Activated CD8-positive, alpha-beta memory T cell treated with anti-CD3 and anti-CD28 coated beads, Interleukin-2, amount 10 ng/mL, durations not matched to agents 7 days and 5 days (primary cell): Measurements from ENCODE around the gene SPINDOC. TPM values are rescaled to one million over a fixed set of nuclear protein-coding genes. Genes with fewer than 3 reads are reported as not detected.
A peak's percentile ranks its signal among the peaks of the same experiment; 100 is the strongest.

Experiments
- ATAC-seq: fragments of 150-1000 bp; cut with Tn5 transposase; one replicate; pipeline ENCODE4 v1.10.0; 2021; ENCODE audit warnings: moderate library complexity
- CTCF ChIA-PET: fragments of 350-600 bp; sonication (Branson Sonifier 250); formaldehyde crosslinking; loops from one replicate; lab custom pipeline; 2021; ENCODE audit warnings: antibody characterized with exemption; lab: Charles Lee
- DNase-seq: peaks from one replicate; pipeline ENCODE4 v3.0.0-alpha.2; 2020
- H3K27ac Mint-ChIP-seq: one replicate; pipeline ENCODE4 v1.8.0; 2021; ENCODE audit warnings: mild to moderate bottlenecking, mixed read lengths
- H3K27me3 Mint-ChIP-seq: one replicate; pipeline ENCODE4 v1.8.0; 2021; ENCODE audit warnings: mixed read lengths
- H3K36me3 Mint-ChIP-seq: one replicate; pipeline ENCODE4 v1.8.0; 2021; ENCODE audit warnings: mild to moderate bottlenecking, mixed read lengths
- H3K4me1 Mint-ChIP-seq: one replicate; pipeline ENCODE4 v1.8.0; 2021; ENCODE audit warnings: mixed read lengths
- H3K4me3 Mint-ChIP-seq: one replicate; pipeline ENCODE4 v1.8.0; 2021; ENCODE audit warnings: mild to moderate bottlenecking, moderate library complexity, mixed read lengths
- H3K9me3 Mint-ChIP-seq: one replicate; pipeline ENCODE4 v1.8.0; 2022; ENCODE audit warnings: low read depth, mixed read lengths
- total RNA-seq, 2 experiments: library from RNA; stranded (reverse); gene quantifications; one replicate each; pipeline ENCODE4 v1.2.3, GENCODE V29; 2021

SPINDOC gene
- total RNA-seq, 2 experiments from 2014 or later = 53.4 to 55.8 TPM

DNA sequence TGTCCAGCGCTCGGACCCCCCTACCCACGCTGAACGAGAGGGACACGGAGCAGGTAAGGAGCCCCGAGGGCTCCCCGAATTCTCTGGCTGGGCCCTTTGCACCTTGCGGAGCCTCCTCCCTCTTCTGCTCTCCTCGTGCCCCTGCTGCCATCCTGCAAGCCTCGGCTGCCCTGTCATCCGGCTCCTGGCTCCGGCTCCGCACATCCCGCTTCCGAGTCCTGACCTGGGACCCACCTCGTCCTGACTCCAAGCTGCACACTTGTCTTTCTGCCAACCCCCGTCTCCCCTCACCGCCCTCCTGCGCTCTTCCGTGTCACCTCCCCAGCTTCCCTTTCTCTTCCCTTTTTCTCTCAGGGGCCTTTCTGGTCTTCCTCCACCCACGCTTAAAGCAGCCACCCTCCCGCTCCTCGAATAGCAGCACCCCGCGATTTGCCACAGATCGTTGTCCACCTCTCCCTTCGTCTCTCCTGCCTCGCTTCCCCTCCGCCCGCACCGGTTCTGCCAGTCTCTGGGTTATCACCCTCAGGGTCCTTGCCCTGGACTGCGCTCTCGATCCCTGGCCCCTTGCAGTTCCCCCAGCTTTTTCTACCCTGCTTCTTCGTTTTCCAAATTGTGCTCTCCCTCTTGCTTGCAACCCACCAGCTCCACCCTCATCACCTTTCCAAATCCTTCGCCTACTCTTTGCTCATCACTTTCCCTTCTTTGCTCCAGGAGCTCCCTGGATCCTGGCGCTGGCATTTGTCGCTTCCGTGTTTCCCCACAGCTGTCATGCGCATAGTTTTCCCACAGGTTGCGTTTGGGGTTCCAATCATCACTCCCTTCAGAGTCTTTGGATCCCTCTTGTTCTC lies 26.5 kb downstream of the SPINDOC start:
- CTCF ChIA-PET = interaction anchor here (0.7 to 8.1 kb wide), 12 partner anchors 10 to 105 kb away, joined by 3 to 136 read pairs (median 4); partner anchors contain the start of gene ZFTA
- Mint-ChIP-seq H3K27ac (peak overlapping the region; percentile 88), H3K4me1 (peaks cover 63% of the 10 kb centered on the region), H3K36me3 (peaks cover 32% of the 10 kb centered on the region), H3K27me3 (no peaks in the 10 kb centered on the region), H3K4me3 (peak overlapping the region; percentile 85), H3K9me3 (no peaks in the 10 kb centered on the region)
- DNase-seq (peak; percentile 59), ATAC-seq (no peak)

DNA sequence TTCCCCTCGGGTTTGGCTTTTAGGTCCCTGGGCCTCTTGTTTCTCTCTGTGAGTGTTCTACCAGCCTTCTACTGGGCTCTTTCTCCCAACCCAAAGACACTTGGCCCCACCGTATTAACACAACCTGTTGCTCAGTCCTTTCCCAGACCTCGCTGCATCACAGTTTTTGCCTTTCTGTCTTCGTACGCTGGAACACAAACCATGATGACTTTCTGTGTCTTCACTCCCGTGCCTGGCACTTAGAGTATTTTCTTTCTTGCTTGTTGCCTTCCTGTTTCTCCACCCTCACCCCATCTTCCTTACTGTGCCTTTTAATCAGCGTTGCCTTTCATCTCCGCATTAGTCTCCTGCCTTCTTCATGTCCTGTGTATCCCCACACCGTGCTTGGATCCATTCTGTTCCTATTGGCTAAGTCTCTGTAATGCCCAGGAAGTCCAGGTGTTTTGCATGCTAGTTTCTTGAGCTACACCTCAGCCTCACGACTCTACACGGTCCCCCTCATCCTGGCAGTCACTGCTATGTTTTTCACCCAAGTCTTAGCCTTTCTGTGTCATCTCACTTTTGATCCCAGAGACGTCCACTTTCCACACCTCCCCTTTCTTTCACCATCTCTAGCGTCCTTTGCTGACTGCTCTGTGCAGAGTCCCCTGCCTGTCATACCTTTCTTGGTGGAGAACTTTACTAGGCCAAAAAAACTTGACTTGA lies 27.3 kb downstream of the SPINDOC start:
- H3K27ac Mint-ChIP-seq = peak overlapping the region; percentile 88
- CTCF ChIA-PET = interaction anchor here (1.1 to 8.1 kb wide), 6 partner anchors 10 to 104 kb away, joined by 3 to 136 read pairs (median 9); partner anchors contain the start of gene ZFTA
- H3K36me3 Mint-ChIP-seq = peaks cover 32% of the 10 kb centered on the region
- H3K4me3 Mint-ChIP-seq = peak overlapping the region; percentile 85
- H3K4me1 Mint-ChIP-seq = peaks cover 63% of the 10 kb centered on the region
- H3K9me3 Mint-ChIP-seq = no peaks in the 10 kb centered on the region
- no peaks in the 10 kb centered on the region for H3K27me3 Mint-ChIP-seq
- DNase-seq (no peak), ATAC-seq (no peak)

DNA sequence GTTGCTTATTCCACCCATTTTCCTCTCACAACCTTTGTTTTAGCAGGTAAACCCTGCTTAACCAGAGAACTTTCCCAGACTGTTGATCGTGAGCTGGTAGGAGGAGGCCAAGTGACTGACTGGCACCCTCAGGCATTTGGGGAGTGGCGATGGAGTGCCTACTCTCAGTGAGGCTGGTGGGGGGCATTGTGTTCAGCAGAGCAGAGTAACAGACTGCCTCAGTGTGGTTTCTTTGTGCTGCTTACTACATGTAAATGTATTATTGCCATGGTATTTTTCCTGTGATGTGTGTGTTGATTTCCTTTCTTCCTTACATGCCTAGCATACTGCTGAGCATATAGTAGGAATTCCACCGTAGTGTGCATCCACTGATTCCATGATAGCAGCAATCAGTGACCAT lies 28.3 kb downstream of the SPINDOC start:
- peaks cover 35% of the 10 kb centered on the region for H3K36me3 Mint-ChIP-seq
- H3K9me3 Mint-ChIP-seq = no peaks in the 10 kb centered on the region
- H3K4me3 Mint-ChIP-seq = peak overlapping the region; percentile 85
- no peak for DNase-seq
- no peak for ATAC-seq
- CTCF ChIA-PET = interaction anchor here (0.7 to 1.5 kb wide), 2 partner anchors 9 to 50 kb away, joined by 3 read pairs; no protein-coding TSS in a partner anchor
- H3K27ac Mint-ChIP-seq = peak overlapping the region; percentile 26
- H3K4me1 Mint-ChIP-seq = peaks cover 65% of the 10 kb centered on the region
- H3K27me3 Mint-ChIP-seq = no peaks in the 10 kb centered on the region

DNA sequence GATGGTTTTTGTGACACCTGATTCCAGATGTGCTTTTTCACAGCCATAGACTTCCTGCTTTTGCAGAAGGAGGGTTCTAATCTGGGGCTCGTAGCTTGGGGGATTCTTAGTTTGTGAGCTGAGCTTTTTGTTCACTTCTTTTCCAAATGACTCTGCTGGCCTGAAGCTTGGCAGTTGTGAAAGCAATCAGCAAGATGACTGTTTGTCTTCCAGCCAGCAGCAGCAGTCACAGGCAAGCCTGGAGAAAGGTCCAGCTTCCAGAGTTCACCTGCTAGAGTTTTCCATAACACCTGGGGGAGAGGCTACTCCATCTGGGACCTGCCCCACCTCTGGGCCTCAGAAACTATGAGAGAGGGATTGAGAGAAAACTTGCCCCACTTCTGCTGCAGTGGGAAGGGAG lies 29.8 kb downstream of the SPINDOC start:
- CTCF ChIA-PET = no interaction called here
- peak overlapping the region; percentile 47 for H3K27ac Mint-ChIP-seq
- H3K36me3 Mint-ChIP-seq = peaks cover 38% of the 10 kb centered on the region

DNA sequence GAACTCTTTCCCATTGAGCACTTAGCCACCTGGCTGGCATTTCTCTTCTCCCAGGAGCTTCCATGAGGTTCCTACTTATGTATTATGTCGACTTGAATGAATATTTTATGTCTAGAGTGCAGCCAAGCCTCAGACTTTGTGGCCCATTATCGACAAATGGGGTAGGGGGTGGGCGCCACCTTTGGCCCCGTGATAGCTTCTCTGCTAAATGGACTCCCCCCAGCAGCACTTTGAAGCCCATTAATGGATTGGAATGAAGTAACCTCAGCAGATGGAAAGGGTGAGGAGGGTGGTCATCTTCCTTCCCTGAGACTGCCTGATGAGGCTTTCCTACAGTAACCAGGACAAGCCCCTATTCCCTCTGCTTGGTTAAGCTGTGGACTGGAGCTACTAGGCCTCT lies 31.6 kb downstream of the SPINDOC start:
- Mint-ChIP-seq H3K9me3 (no peaks in the 10 kb centered on the region), H3K36me3 (peaks cover 45% of the 10 kb centered on the region), H3K27ac (peak overlapping the region; percentile 1), H3K4me3 (no peak overlapping the region), H3K27me3 (no peaks in the 10 kb centered on the region), H3K4me1 (peaks cover 66% of the 10 kb centered on the region)
- DNase-seq (no peak), ATAC-seq (no peak)
- CTCF ChIA-PET = interaction anchor here (0.6 to 1.6 kb wide), 5 partner anchors 12 to 106 kb away, joined by 3 to 4 read pairs (median 3); no protein-coding TSS in a partner anchor

More for the DNA sequence above, 29.8 kb downstream of the SPINDOC start:
- Mint-ChIP-seq H3K4me1 (peaks cover 59% of the 10 kb centered on the region), H3K27me3 (no peaks in the 10 kb centered on the region), H3K4me3 (no peak overlapping the region), H3K9me3 (no peaks in the 10 kb centered on the region)
- DNase-seq (no peak), ATAC-seq (no peak)

DNA sequence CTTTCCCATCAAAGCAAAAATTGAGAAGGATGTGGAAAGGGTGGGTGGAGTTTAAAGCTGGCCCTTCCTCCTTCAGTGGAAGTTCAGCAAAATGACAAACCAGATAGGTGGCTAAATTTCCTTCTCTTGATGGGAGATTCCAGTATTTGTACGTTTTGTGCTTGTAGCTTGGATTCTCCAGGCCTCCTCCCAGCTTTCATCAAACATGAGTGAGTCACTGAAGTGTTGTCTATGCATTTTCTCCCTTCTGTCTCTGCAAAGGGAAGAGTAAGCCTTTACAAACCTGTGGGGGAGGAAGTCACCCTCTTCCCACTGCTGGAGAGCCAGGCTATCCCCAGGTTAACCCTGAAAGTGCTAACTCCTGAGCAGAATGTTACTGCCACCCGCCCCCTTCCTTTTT lies 32.0 kb downstream of the SPINDOC start:
- Mint-ChIP-seq H3K36me3 (peaks cover 45% of the 10 kb centered on the region), H3K4me1 (peaks cover 68% of the 10 kb centered on the region), H3K9me3 (no peaks in the 10 kb centered on the region), H3K27me3 (no peaks in the 10 kb centered on the region), H3K4me3 (no peak overlapping the region), H3K27ac (no peak overlapping the region)
- DNase-seq = no peak
- CTCF ChIA-PET = interaction anchor here (1.0 to 1.4 kb wide), 2 partner anchors 12 to 76 kb away, joined by 3 to 4 read pairs; no protein-coding TSS in a partner anchor
- ATAC-seq = no peak

DNA sequence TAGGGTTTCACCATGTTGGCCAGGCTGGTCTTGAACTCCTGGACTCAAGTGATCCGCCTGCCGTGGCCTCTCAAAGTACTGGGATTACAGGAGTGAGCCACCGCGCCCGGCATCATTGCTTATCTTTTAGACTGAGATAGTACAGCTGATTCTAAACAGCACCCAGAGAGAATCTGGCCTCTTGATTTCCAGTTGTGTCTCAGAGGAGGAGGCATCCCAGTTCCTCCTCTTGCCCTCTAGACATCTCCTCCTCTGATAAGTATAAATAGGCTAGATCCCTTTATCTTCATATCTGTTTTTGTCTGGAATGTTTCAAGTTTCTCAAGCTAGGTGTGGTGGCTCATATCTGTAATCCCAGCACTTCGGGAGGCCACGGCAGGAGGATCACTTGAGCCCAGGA lies 32.7 kb downstream of the SPINDOC start:
- peaks cover 44% of the 10 kb centered on the region for H3K36me3 Mint-ChIP-seq
- no peaks in the 10 kb centered on the region for H3K27me3 Mint-ChIP-seq
- CTCF ChIA-PET = no interaction called here
- H3K9me3 Mint-ChIP-seq = no peaks in the 10 kb centered on the region
- H3K4me3 Mint-ChIP-seq = no peak overlapping the region
- peaks cover 68% of the 10 kb centered on the region for H3K4me1 Mint-ChIP-seq
- H3K27ac Mint-ChIP-seq = no peak overlapping the region
- ATAC-seq = no peak
- DNase-seq = no peak

DNA sequence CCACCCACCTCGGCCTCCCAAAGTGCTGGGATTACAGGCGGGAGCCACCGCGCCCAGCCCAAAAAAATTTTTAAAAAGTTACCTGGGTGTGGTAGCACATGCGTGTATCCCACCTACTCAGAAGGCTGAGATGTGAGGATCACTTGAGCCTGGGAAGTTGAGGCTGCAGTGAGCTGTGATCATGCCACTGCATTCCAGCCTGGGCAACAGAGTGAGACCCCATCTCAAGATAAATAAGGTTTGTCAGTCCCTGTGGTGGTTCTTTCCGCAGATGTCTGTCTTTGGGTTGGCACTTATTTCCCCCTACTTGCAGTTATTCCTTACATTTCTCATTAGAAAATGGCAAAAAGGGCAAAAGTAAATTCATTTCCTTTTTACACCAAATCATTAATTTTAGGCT lies 33.6 kb downstream of the SPINDOC start:
- Mint-ChIP-seq H3K9me3 (no peaks in the 10 kb centered on the region), H3K4me1 (peaks cover 68% of the 10 kb centered on the region), H3K27me3 (no peaks in the 10 kb centered on the region), H3K4me3 (no peak overlapping the region), H3K36me3 (peaks cover 43% of the 10 kb centered on the region), H3K27ac (no peak overlapping the region)
- DNase-seq (no peak), ATAC-seq (no peak)
- CTCF ChIA-PET = interaction anchor here (0.9 to 1.1 kb wide), 2 partner anchors 10 to 45 kb away, joined by 3 to 5 read pairs; no protein-coding TSS in a partner anchor

DNA sequence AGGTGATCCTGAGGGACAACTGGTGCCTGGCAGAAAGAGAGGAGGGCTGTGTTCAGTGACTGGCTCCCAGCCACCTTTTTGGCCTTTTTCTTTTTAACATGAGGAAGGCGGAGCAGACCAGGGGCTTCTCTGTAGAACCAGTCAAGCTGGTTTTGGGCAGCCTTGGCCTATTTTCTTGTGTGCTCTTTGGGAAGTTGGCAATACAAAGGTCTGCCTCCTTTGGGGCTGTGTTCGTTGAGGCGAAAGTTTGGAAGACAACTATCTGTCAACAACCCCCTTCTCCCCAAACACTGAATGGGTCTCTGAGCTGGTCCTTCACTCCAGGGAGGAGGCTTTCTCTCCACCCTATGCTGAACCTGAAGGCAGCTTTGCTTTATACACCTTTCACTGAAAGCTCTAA lies 34.1 kb downstream of the SPINDOC start:
- CTCF ChIA-PET = interaction anchor here (0.9 to 1.1 kb wide), 2 partner anchors 10 to 45 kb away, joined by 3 to 5 read pairs; no protein-coding TSS in a partner anchor
- Mint-ChIP-seq H3K4me3 (no peak overlapping the region), H3K36me3 (peaks cover 42% of the 10 kb centered on the region), H3K9me3 (no peaks in the 10 kb centered on the region), H3K4me1 (peaks cover 69% of the 10 kb centered on the region), H3K27ac (no peak overlapping the region), H3K27me3 (no peaks in the 10 kb centered on the region)
- no peak for ATAC-seq
- no peak for DNase-seq

DNA sequence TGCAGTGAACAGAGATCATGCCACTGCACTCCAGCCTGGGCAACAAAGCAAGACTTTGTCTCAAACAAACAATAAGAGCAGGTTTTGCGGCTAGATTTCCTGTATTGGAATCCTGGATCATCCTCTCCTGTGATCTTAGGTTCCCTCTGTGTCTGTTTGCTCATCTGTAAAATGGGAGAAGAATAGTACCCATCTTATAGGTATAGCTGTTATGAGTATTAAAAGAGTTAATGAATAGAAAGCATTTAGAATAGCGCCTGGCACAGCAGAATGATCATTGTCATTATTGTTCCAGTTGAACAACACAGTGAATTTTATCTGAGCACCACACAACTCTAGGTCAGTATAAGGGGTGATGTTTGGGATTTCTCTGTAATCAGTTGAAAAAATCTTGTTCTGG lies 36.4 kb downstream of the SPINDOC start:
- peak overlapping the region; percentile 2 for H3K27ac Mint-ChIP-seq
- CTCF ChIA-PET = interaction anchor here (0.7 to 2.2 kb wide), 2 partner anchors 9 to 96 kb away, joined by 3 to 7 read pairs; no protein-coding TSS in a partner anchor
- no peaks in the 10 kb centered on the region for H3K9me3 Mint-ChIP-seq

DNA sequence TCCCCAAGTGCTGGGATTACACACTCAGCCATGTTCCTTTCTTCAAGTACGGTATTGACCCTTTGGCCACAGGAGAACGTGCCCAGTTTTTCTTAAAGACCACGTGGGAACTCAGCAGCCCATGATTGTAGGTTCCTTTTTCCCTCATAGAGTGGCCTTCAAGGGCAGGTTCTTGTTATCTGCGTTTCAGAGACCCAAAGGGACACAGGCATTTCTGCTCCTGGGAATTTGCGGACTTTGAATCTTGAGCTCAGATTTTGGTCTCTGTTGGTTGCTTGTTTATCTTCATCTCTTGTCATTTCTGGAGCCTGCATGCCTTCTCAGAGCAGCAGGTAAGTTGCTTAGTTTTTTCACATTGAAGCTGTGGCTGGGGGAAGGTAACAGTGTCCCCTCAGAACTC lies 37.7 kb downstream of the SPINDOC start:
- CTCF ChIA-PET = interaction anchor here (0.7 to 1.3 kb wide), 4 partner anchors 8 to 18 kb away, joined by 3 read pairs; no protein-coding TSS in a partner anchor
- Mint-ChIP-seq H3K36me3 (peaks cover 44% of the 10 kb centered on the region), H3K4me3 (peak overlapping the region; percentile 75), H3K9me3 (no peaks in the 10 kb centered on the region), H3K27me3 (no peaks in the 10 kb centered on the region), H3K4me1 (peaks cover 65% of the 10 kb centered on the region), H3K27ac (peak overlapping the region; percentile 81)
- no peak for ATAC-seq
- no peak for DNase-seq

More for the DNA sequence above, 36.4 kb downstream of the SPINDOC start:
- DNase-seq = no peak
- peaks cover 37% of the 10 kb centered on the region for H3K36me3 Mint-ChIP-seq
- no peak for ATAC-seq
- H3K4me1 Mint-ChIP-seq = peaks cover 63% of the 10 kb centered on the region
- H3K27me3 Mint-ChIP-seq = no peaks in the 10 kb centered on the region
- H3K4me3 Mint-ChIP-seq = no peak overlapping the region

DNA sequence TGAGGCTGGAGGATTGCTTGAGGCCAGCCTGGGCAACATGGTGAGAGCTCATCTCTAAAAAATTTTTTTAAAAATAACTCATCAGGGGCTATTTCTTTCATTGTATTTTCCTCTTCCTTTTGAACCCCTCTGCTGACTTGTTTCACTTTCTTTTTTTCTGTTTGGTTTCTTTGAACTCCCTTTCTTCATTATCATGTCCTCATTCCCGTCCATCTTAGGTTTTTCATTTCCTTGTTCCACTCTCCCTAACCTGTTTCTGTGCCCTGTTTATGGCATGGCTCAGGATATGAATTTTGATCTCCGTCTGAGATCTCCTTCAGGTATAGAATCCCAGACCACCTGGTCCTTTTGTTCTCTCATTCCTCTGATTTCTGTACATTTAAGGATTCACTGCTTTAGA lies 38.1 kb downstream of the SPINDOC start:
- H3K36me3 Mint-ChIP-seq = peaks cover 43% of the 10 kb centered on the region
- H3K4me3 Mint-ChIP-seq = peak overlapping the region; percentile 75
- CTCF ChIA-PET = interaction anchor here (0.7 to 1.3 kb wide), 4 partner anchors 8 to 18 kb away, joined by 3 read pairs; no protein-coding TSS in a partner anchor

DNA sequence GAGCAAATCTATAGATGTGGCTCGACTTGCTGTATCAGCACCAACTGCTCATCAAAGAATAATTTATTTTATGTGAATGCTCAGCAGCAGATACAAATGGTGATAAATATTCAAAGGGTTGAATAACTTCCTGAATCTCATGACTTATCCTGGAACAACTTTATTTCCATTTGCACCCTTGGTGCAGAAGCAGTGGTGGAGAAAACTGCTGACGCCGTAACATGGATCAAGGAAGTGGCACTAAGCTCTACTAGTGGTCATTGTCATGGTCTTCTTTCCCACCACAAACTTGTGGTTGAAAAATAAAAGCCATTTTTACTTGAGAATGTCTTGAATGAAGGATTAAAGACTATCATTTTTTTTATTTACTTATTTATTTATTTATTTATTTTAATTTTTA lies 40.2 kb downstream of the SPINDOC start:
- Mint-ChIP-seq H3K4me3 (no peak overlapping the region), H3K27me3 (no peaks in the 10 kb centered on the region), H3K4me1 (peaks cover 68% of the 10 kb centered on the region), H3K36me3 (peaks cover 44% of the 10 kb centered on the region), H3K9me3 (no peaks in the 10 kb centered on the region), H3K27ac (peak overlapping the region; percentile 5)
- DNase-seq = no peak
- ATAC-seq = no peak
- CTCF ChIA-PET = interaction anchor here (0.9 to 2.1 kb wide), 4 partner anchors 9 to 595 kb away, joined by 3 to 13 read pairs (median 4); partner anchors contain the start of gene MARK2

More for the DNA sequence above, 38.1 kb downstream of the SPINDOC start:
- no peaks in the 10 kb centered on the region for H3K27me3 Mint-ChIP-seq
- ATAC-seq = peak; percentile 61
- no peaks in the 10 kb centered on the region for H3K9me3 Mint-ChIP-seq
- no peak for DNase-seq
- peak overlapping the region; percentile 81 for H3K27ac Mint-ChIP-seq
- peaks cover 67% of the 10 kb centered on the region for H3K4me1 Mint-ChIP-seq
